Body of pancreas (tissue), 4 donors: ENCODE measurements around the gene CAMTA1.

Experiments used
- POLR2A ChIP-seq, 3 donors: fragments of 450-650 bp; IDR thresholded peaks; one replicate each; pipeline ENCODE4 v1.6.1; 2016; ENCODE audit warnings: antibody characterized with exemption in 3 of 3, mild to moderate bottlenecking in 2 of 3
- TF ChIP-seq, protein P1 (sequence below), 7 experiments: fragments of 450-650 bp in 4 of 7; fragments of 200-600 bp in 3 of 7; sonication (generic) in 3 of 7; IDR thresholded peaks; one replicate each; pipeline ENCODE4 v1.5.1; 2016 to 2019; ENCODE audit warnings: antibody characterized with exemption in 7 of 7

DNA sequence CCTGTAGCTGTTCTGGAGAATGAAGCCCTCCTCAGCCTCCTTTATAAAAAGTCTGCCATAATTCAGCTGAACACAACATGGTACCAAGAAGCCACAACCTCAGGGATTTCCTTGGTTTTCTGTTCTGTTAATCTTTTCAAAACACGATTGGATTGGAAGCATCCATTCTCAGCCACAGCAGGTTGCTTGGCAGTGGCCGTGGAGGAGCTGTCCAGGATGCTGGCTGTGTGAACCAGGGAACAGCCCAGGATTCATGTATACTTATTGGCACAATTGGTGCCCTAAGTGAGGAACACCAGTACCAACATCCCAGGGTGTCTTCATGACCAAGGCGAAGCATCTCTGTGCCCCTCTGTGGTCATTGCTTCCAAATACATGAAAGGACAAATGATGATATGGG is 393.5 kb downstream of the CAMTA1 start:
- TF ChIP-seq, protein P1, sequence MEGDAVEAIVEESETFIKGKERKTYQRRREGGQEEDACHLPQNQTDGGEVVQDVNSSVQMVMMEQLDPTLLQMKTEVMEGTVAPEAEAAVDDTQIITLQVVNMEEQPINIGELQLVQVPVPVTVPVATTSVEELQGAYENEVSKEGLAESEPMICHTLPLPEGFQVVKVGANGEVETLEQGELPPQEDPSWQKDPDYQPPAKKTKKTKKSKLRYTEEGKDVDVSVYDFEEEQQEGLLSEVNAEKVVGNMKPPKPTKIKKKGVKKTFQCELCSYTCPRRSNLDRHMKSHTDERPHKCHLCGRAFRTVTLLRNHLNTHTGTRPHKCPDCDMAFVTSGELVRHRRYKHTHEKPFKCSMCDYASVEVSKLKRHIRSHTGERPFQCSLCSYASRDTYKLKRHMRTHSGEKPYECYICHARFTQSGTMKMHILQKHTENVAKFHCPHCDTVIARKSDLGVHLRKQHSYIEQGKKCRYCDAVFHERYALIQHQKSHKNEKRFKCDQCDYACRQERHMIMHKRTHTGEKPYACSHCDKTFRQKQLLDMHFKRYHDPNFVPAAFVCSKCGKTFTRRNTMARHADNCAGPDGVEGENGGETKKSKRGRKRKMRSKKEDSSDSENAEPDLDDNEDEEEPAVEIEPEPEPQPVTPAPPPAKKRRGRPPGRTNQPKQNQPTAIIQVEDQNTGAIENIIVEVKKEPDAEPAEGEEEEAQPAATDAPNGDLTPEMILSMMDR (IDR thresholded peaks at IDR 0.05) = no peak
- no peak for TF ChIP-seq POLR2A (IDR thresholded peaks at IDR 0.05)
